SK-N-SH (cell line): ENCODE results near the gene NGLY1. TPM values are rescaled to one million over a fixed set of nuclear protein-coding genes. Genes with fewer than 3 reads are reported as not detected.

Experiments
- CTCF ChIA-PET: fragments of 300-600, 350-600 bp; formaldehyde crosslinking; extraction: SDS; loops from one replicate; lab custom pipeline; 2021; lab: Yijun Ruan, JAX
- POLR2A ChIA-PET: fragments of 350-600 bp; sonication (Branson Sonifier 250); formaldehyde crosslinking; extraction: SDS; loops from one replicate; lab custom pipeline; 2020; ENCODE audit warnings: antibody characterized with exemption, inconsistent platforms; lab: Yijun Ruan, JAX
- DNase-seq: peaks from one replicate; pipeline ENCODE4 v3.0.0; 2012
- H2AFZ ChIP-seq: fragments of 200-600 bp; sonication (generic); 2 replicates; pipeline ENCODE4 v1.8.1; 2016; ENCODE audit warnings: antibody characterized with exemption, mild to moderate bottlenecking, low read depth
- H3F3A ChIP-seq: fragments of 200-600 bp; sonication (generic); replicated peaks from 2 replicates; pipeline ENCODE3; 2016; ENCODE audit warnings: antibody characterized with exemption, mild to moderate bottlenecking; ENCODE audit not compliant: insufficient read depth
- H3K27ac ChIP-seq, 2 experiments: fragments of 200-500 bp in 1 of 2; fragments of 200-600 bp in 1 of 2; sonication (Bioruptor generic) in 1 of 2; sonication (generic), shearing (Covaris generic) in 1 of 2; 2 replicates each; pipeline versions ENCODE4 v1.5.1 to v1.6.1; 2014 to 2016; ENCODE audit warnings: low read depth in 2 of 2, inconsistent platforms in 1 of 2, low read length in 1 of 2, mild to moderate bottlenecking in 1 of 2, mixed read lengths in 1 of 2
- H3K27me3 ChIP-seq: fragments of 200-600 bp; sonication (generic), shearing (Covaris generic); 2 replicates; pipeline ENCODE4 v1.6.1; 2016; ENCODE audit warnings: mixed run types; ENCODE audit not compliant: insufficient read depth
- H3K36me3 ChIP-seq, 2 experiments: fragments of 200-500 bp in 1 of 2; fragments of 200-600 bp in 1 of 2; sonication (Bioruptor generic) in 1 of 2; sonication (generic) in 1 of 2; replicated peaks in 1 of 2; 2 replicates each; pipeline versions ENCODE3 to v1.5.1; 2014 to 2016; ENCODE audit warnings: low read length in 1 of 2, mild to moderate bottlenecking in 1 of 2; ENCODE audit not compliant: insufficient read depth in 2 of 2, control insufficient read depth in 1 of 2
- H3K4me1 ChIP-seq, 2 experiments: fragments of 200-500 bp in 1 of 2; fragments of 200-600 bp in 1 of 2; sonication (Bioruptor generic) in 1 of 2; sonication (generic), shearing (Covaris generic) in 1 of 2; 2 replicates each; pipeline versions ENCODE4 v1.5.1 to v1.6.1; 2014 to 2016; ENCODE audit warnings: low read depth in 1 of 2, low read length in 1 of 2, mixed run types in 1 of 2; ENCODE audit not compliant: insufficient read depth in 2 of 2, control insufficient read depth in 1 of 2
- H3K4me2 ChIP-seq: fragments of 200-600 bp; sonication (generic), shearing (Covaris generic); 2 replicates; pipeline ENCODE4 v1.6.1; 2017; ENCODE audit warnings: mixed run types
- H3K4me3 ChIP-seq, 2 experiments: fragments of 200-500 bp in 1 of 2; fragments of 200-600 bp in 1 of 2; sonication (Bioruptor generic) in 1 of 2; sonication (generic), shearing (Covaris generic) in 1 of 2; 2 replicates each; pipeline versions ENCODE4 v1.5.1 to v1.8.1; 2014 to 2016; ENCODE audit warnings: low read depth in 2 of 2, inconsistent platforms in 1 of 2, low read length in 1 of 2, mild to moderate bottlenecking in 1 of 2, mixed read lengths in 1 of 2, moderate library complexity in 1 of 2
- H3K79me2 ChIP-seq: fragments of 200-600 bp; sonication (generic); 2 replicates; pipeline ENCODE4 v1.8.1; 2017; ENCODE audit warnings: mild to moderate bottlenecking; ENCODE audit not compliant: insufficient read depth
- H3K9ac ChIP-seq: fragments of 200-600 bp; sonication (generic); 2 replicates; pipeline ENCODE4 v1.6.1; 2017; ENCODE audit warnings: mixed run types
- H3K9me2 ChIP-seq: fragments of 200-600 bp; sonication (generic); 2 replicates; pipeline ENCODE4 v1.6.1; 2017; ENCODE audit warnings: mixed run types
- H3K9me3 ChIP-seq: fragments of 200-600 bp; sonication (generic); 2 replicates; pipeline ENCODE4 v1.6.1; 2017; ENCODE audit warnings: mixed run types, mild to moderate bottlenecking, moderate library complexity
- H4K20me1 ChIP-seq: fragments of 200-600 bp; sonication (generic); 2 replicates; pipeline ENCODE4 v1.6.1; 2017; ENCODE audit warnings: mild to moderate bottlenecking, mixed run types; ENCODE audit not compliant: insufficient read depth
- EP300 ChIP-seq, 2 experiments: IDR thresholded peaks; 2 replicates each; pipeline versions ENCODE4 v1.4.0 to v1.6.1; 2012; ENCODE audit warnings: borderline replicate concordance in 1 of 2, low read depth in 1 of 2, low read length in 1 of 2
- EZH2phosphoT487 ChIP-seq: fragments of 200-600 bp; sonication (generic); IDR thresholded peaks from 2 replicates; pipeline ENCODE4 v1.6.1; 2017; ENCODE audit warnings: low read depth, mixed run types, mild to moderate bottlenecking, antibody characterized with exemption, moderate library complexity, borderline replicate concordance
- FOSL2 ChIP-seq: IDR thresholded peaks from 2 replicates; pipeline ENCODE4 v1.4.0; 2012; ENCODE audit warnings: low read depth, mild to moderate bottlenecking, moderate library complexity, borderline replicate concordance
- GABPA ChIP-seq: IDR thresholded peaks from 2 replicates; pipeline ENCODE4 v1.4.0; 2012; ENCODE audit warnings: low read depth, mild to moderate bottlenecking
- GATA2 ChIP-seq: sonication (generic); formaldehyde crosslinking; IDR thresholded peaks from 2 replicates; pipeline ENCODE4 v1.5.0; 2020; ENCODE audit warnings: mild to moderate bottlenecking, missing genetic modification reagents
- JUND ChIP-seq: IDR thresholded peaks from 2 replicates; pipeline ENCODE4 v1.4.0; 2012
- MAX ChIP-seq: IDR thresholded peaks from 2 replicates; pipeline ENCODE4 v1.4.0; 2012; ENCODE audit warnings: low read depth
- NRF1 ChIP-seq: IDR thresholded peaks from 2 replicates; pipeline ENCODE4 v1.6.1; 2012; ENCODE audit warnings: low read depth, mild to moderate bottlenecking, low read length
- RAD21 ChIP-seq: IDR thresholded peaks from 2 replicates; pipeline ENCODE4 v1.6.1; 2012; ENCODE audit warnings: mild to moderate bottlenecking, low read length
- RFX5 ChIP-seq: IDR thresholded peaks from 2 replicates; pipeline ENCODE4 v1.6.1; 2012; ENCODE audit warnings: mild to moderate bottlenecking, improper control_type of control experiment, low read length
- SIN3A ChIP-seq: IDR thresholded peaks from 2 replicates; pipeline ENCODE4 v1.6.1; 2012; ENCODE audit warnings: low read depth, mild to moderate bottlenecking, low read length, moderate library complexity, borderline replicate concordance
- SMC3 ChIP-seq: IDR thresholded peaks from 2 replicates; pipeline ENCODE4 v1.6.1; 2012; ENCODE audit warnings: low read depth, low read length, improper control_type of control experiment
- TAF1 ChIP-seq: IDR thresholded peaks from 2 replicates; pipeline ENCODE4 v1.6.1; 2012; ENCODE audit warnings: low read depth, mild to moderate bottlenecking, low read length, moderate library complexity, borderline replicate concordance
- TCF12 ChIP-seq: IDR thresholded peaks from 2 replicates; pipeline ENCODE4 v1.4.0; 2012
- USF1 ChIP-seq: IDR thresholded peaks from 2 replicates; pipeline ENCODE4 v1.4.0; 2012; ENCODE audit warnings: low read depth, borderline replicate concordance
- ZBTB33 ChIP-seq: IDR thresholded peaks from 2 replicates; pipeline ENCODE4 v1.4.0; 2012; ENCODE audit warnings: low read depth, borderline replicate concordance
- WGBS: methylation state at CpG from one replicate; pipeline ENCODE4 v1.1.6; 2017; ENCODE audit warnings: low lambda C conversion rate; 5-methylcytosine and 5-hydroxymethylcytosine counted together
- polyA plus RNA-seq, 3 experiments: library from polyadenylated mRNA; depleted of rRNA; stranded (reverse); fragments of >200 nt; gene quantifications; 2 replicates each; pipeline ENCODE4 v1.2.3, GENCODE V29; 2012
- TF ChIP-seq, protein P1 (sequence below): IDR thresholded peaks from 2 replicates; pipeline ENCODE4; 2012
- TF ChIP-seq, protein P2 (sequence below): fragments of 200-600 bp; sonication (generic); IDR thresholded peaks from 2 replicates; pipeline ENCODE4 v1.6.1; 2017; ENCODE audit warnings: antibody characterized with exemption, mild to moderate bottlenecking, moderate library complexity
- TF ChIP-seq, protein P3 (sequence below): fragments of 150-350 bp; IDR thresholded peaks from 2 replicates; pipeline ENCODE4 v1.6.1; 2017; ENCODE audit warnings: antibody characterized with exemption, low read length, low read depth, borderline replicate concordance

NGLY1 gene
- polyA plus RNA-seq, 1 of the 3 experiments (the other 2 are of a cell fraction) = 6.0 TPM

- peaks cover 44 to 47% of the 10 kb centered on the region in 2 experiments for H3K36me3 ChIP-seq
- TF ChIP-seq GATA2 (CRISPR knock-in tag) (no peak), JUND (no peak), TAF1 (no peak), USF1 (no peak), SIN3A (no peak), FOSL2 (no peak), GABPA (no peak), TCF12 (no peak), EP300 (IDR thresholded peaks at IDR 0.05; ENCODE audit: borderline replicate concordance in 1 of 2, low read depth in 1 of 2, low read length in 1 of 2) (no peak), NRF1 (no peak), RAD21 (no peak), ZBTB33 (no peak), MAX (no peak), EZH2phosphoT487 (no peak), SMC3 (no peak), RFX5 (no peak)
- TF ChIP-seq, protein P1, sequence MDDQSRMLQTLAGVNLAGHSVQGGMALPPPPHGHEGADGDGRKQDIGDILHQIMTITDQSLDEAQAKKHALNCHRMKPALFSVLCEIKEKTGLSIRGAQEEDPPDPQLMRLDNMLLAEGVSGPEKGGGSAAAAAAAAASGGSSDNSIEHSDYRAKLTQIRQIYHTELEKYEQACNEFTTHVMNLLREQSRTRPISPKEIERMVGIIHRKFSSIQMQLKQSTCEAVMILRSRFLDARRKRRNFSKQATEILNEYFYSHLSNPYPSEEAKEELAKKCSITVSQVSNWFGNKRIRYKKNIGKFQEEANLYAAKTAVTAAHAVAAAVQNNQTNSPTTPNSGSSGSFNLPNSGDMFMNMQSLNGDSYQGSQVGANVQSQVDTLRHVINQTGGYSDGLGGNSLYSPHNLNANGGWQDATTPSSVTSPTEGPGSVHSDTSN = no peak
- TF ChIP-seq, protein P2, sequence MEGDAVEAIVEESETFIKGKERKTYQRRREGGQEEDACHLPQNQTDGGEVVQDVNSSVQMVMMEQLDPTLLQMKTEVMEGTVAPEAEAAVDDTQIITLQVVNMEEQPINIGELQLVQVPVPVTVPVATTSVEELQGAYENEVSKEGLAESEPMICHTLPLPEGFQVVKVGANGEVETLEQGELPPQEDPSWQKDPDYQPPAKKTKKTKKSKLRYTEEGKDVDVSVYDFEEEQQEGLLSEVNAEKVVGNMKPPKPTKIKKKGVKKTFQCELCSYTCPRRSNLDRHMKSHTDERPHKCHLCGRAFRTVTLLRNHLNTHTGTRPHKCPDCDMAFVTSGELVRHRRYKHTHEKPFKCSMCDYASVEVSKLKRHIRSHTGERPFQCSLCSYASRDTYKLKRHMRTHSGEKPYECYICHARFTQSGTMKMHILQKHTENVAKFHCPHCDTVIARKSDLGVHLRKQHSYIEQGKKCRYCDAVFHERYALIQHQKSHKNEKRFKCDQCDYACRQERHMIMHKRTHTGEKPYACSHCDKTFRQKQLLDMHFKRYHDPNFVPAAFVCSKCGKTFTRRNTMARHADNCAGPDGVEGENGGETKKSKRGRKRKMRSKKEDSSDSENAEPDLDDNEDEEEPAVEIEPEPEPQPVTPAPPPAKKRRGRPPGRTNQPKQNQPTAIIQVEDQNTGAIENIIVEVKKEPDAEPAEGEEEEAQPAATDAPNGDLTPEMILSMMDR = no peak
- TF ChIP-seq, protein P3, sequence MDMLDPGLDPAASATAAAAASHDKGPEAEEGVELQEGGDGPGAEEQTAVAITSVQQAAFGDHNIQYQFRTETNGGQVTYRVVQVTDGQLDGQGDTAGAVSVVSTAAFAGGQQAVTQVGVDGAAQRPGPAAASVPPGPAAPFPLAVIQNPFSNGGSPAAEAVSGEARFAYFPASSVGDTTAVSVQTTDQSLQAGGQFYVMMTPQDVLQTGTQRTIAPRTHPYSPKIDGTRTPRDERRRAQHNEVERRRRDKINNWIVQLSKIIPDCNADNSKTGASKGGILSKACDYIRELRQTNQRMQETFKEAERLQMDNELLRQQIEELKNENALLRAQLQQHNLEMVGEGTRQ = no peak
- no peaks in the 10 kb centered on the region for H3K9me2 ChIP-seq
- ChIA-PET CTCF (no interaction called here), POLR2A (no interaction called here)
- H3K4me3 ChIP-seq = no peak overlapping the region
- no peak for DNase-seq
- H3K27me3 ChIP-seq = no peaks in the 10 kb centered on the region
- no peak overlapping the region for H3K4me2 ChIP-seq
- H4K20me1 ChIP-seq = no peaks in the 10 kb centered on the region
- peaks cover 24% of the 10 kb centered on the region for H3K79me2 ChIP-seq
- no peak overlapping the region for H3K27ac ChIP-seq
- H3K9ac ChIP-seq = no peak overlapping the region
- H3K9me3 ChIP-seq = no peaks in the 10 kb centered on the region; the same call in 1 of the 2 replicates
- 96% methylated on average over 2 of the region's 2 CpGs for whole genome bisulfite sequencing
- no peaks in the 10 kb centered on the region for H3K4me1 ChIP-seq
- no peak overlapping the region for H2AFZ ChIP-seq
- no peaks in the 10 kb centered on the region for H3F3A ChIP-seq
These were observed 7.3 kb downstream of the NGLY1 start for GRCh38 chr3:25775936-25776335.
